SU-DHL-6 (cell line): ENCODE results near the gene INVS.

Source experiments
- CTCF ChIP-seq: fragments of 200-600 bp; sonication (generic); IDR thresholded peaks from one replicate; pipeline ENCODE4 v1.5.1; 2017; ENCODE audit warnings: antibody characterized with exemption, mild to moderate bottlenecking, low read length, moderate library complexity; ENCODE audit not compliant: insufficient read depth, poor library complexity, severe bottlenecking
- EZH2phosphoT487 ChIP-seq: fragments of 200-600 bp; sonication (generic), shearing (Covaris generic); conservative IDR thresholded peaks from 2 replicates; pipeline ENCODE4 v1.6.1; 2018; ENCODE audit warnings: mild to moderate bottlenecking, antibody characterized with exemption, low read length, moderate library complexity, mixed read lengths

GRCh38 chr9:100277166-100277979 is 178.3 kb downstream of the INVS start:
- TF ChIP-seq CTCF (no peak), EZH2phosphoT487 (no peak)
